ENCODE results near the gene FMO3. TPM values are rescaled to one million over a fixed set of nuclear protein-coding genes. Genes with fewer than 3 reads are reported as not detected.

Gene FMO3
- total and polyA plus RNA-seq, 2 donors (not counting 3 experiments of a cell fraction or from before 2014, with no cell fraction given): not detected

DNA sequence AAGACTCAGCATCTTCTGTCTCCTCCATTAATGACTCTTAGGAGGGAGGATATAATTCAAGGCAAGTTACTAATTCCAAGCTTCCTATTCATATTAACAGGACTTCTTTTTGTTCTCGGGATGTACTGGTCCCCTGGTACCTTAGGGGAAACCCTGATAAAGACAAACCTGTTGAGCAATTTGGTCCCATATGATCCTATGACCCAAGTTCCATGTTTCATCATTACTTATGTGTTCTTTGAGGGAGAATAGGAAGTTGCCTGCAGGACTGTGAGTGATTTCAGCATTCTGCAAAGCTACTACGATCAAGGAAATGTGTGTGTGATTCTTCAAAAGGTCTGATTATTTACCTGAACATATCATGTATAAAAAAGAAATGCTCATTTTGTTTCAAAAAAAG, 5.8 kb upstream of the FMO3 start:
- intact Hi-C loops (cut with micrococcal nuclease): no loop called here
- dilution Hi-C loops (cut with MboI; ENCODE audit: extremely low pct_ligation_motif_present, low sequenced_read_pairs): no loop called here

More for the DNA sequence above, 5.8 kb upstream of the FMO3 start:
- no TSS peak for BruUV-seq (replicated peaks)
- no peaks in the 10 kb centered on the region for H4K20me1 ChIP-seq (replicated peaks; ENCODE audit: control insufficient read depth, extremely low read depth, insufficient read depth, low read length)
- ChIA-PET CTCF (no interaction called here), POLR2A (no interaction called here)
- H3K9me1 ChIP-seq (replicated peaks; ENCODE audit: control insufficient read depth, extremely low read depth, insufficient read depth, low read length): no peaks in the 10 kb centered on the region
- H3K27ac ChIP-seq (ENCODE audit: insufficient read depth, low read depth, low read length): no peak overlapping the region
- FAIRE-seq: no peak
- no peaks in the 10 kb centered on the region for H3K4me1 ChIP-seq (ENCODE audit: control insufficient read depth, extremely low read depth, insufficient read depth, low read length)
- no peak overlapping the region for H3K9ac ChIP-seq (replicated peaks; ENCODE audit: extremely low read depth, insufficient read depth, low read length)
- no peak overlapping the region for H3K4me2 ChIP-seq (ENCODE audit: insufficient read depth, low read length)
- no peaks in the 10 kb centered on the region for H3K27me3 ChIP-seq (ENCODE audit: control insufficient read depth in 2 of 2, insufficient read depth in 2 of 2, low read length in 2 of 2)
- no peaks in the 10 kb centered on the region for H3K79me2 ChIP-seq (ENCODE audit: control insufficient read depth, insufficient read depth, low read length)
- H3K9me3 ChIP-seq (replicated peaks; ENCODE audit: control insufficient read depth, insufficient read depth, low read length): no peaks in the 10 kb centered on the region
- no peaks in the 10 kb centered on the region for H3K36me3 ChIP-seq (ENCODE audit: control insufficient read depth in 2 of 2, extremely low read depth in 1 of 2, insufficient read depth in 2 of 2, low read length in 2 of 2)
- TF ChIP-seq JUN (IDR thresholded peaks at IDR 0.05; ENCODE audit: borderline replicate concordance, insufficient read depth, insufficient read length, low read depth): no peak
- TF ChIP-seq, protein P1, sequence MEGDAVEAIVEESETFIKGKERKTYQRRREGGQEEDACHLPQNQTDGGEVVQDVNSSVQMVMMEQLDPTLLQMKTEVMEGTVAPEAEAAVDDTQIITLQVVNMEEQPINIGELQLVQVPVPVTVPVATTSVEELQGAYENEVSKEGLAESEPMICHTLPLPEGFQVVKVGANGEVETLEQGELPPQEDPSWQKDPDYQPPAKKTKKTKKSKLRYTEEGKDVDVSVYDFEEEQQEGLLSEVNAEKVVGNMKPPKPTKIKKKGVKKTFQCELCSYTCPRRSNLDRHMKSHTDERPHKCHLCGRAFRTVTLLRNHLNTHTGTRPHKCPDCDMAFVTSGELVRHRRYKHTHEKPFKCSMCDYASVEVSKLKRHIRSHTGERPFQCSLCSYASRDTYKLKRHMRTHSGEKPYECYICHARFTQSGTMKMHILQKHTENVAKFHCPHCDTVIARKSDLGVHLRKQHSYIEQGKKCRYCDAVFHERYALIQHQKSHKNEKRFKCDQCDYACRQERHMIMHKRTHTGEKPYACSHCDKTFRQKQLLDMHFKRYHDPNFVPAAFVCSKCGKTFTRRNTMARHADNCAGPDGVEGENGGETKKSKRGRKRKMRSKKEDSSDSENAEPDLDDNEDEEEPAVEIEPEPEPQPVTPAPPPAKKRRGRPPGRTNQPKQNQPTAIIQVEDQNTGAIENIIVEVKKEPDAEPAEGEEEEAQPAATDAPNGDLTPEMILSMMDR (IDR thresholded peaks at IDR 0.05; ENCODE audit: extremely low read depth in 1 of 2, insufficient read depth in 1 of 2, low read depth in 1 of 2, low read length in 2 of 2): no peak
- no peak for TF ChIP-seq FOS (IDR thresholded peaks at IDR 0.05; ENCODE audit: borderline replicate concordance, insufficient read depth, low read length)
- TF ChIP-seq POLR2AphosphoS5 (IDR thresholded peaks at IDR 0.05; ENCODE audit: insufficient read depth, low read depth, low read length): no peak
- TF ChIP-seq EZH2 (IDR thresholded peaks at IDR 0.05; ENCODE audit: borderline replicate concordance, low read depth, low read length, severe bottlenecking): no peak
- no peak for TF ChIP-seq MYC (IDR thresholded peaks at IDR 0.05; ENCODE audit: low read depth, low read length)
- no peak for TF ChIP-seq GATA2 (IDR thresholded peaks at IDR 0.05; ENCODE audit: insufficient read depth, insufficient read length, low read depth, low read length)
- TF ChIP-seq, protein P2, sequence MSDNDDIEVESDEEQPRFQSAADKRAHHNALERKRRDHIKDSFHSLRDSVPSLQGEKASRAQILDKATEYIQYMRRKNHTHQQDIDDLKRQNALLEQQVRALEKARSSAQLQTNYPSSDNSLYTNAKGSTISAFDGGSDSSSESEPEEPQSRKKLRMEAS (IDR thresholded peaks at IDR 0.05; ENCODE audit: insufficient read depth, insufficient read length): no peak
- TF ChIP-seq POLR2A (IDR thresholded peaks at IDR 0.05; ENCODE audit: low read depth, low read length): no peak
- no peak overlapping the region for H3K4me3 ChIP-seq (replicated peaks in 1 of 3; ENCODE audit: insufficient read depth in 1 of 3, low read depth in 1 of 3, low read length in 3 of 3)
- no peak for DNase-seq (ENCODE audit: low read depth, low spot score)
- no peak overlapping the region for H2AFZ ChIP-seq (ENCODE audit: low read depth, low read length)
